Measurements from ENCODE around the gene LIMA1.
"Not testable (repeated sequence)": the region's sequence is repeated elsewhere in the genome, so short reads cannot be mapped to it uniquely, and the experiment has no call there.

Gene LIMA1

GRCh38 chr12:50282721-50283228 is 545 bp downstream of the LIMA1 start:
- no peak for DNase-seq

GRCh38 chr12:50279501-50279900 is 3.8 kb downstream of the LIMA1 start:
- no peak for DNase-seq

- no peak for DNase-seq
Measured at GRCh38 chr12:50276912-50277671, 6.2 kb downstream of the LIMA1 start.

GRCh38 chr12:50276068-50276467 is 7.3 kb downstream of the LIMA1 start:
- DNase-seq: no peak

GRCh38 chr12:50275556-50275955 is 7.8 kb downstream of the LIMA1 start:
- DNase-seq: no peak

GRCh38 chr12:50275127-50275526 is 8.2 kb downstream of the LIMA1 start:
- DNase-seq: not testable (repeated sequence)

GRCh38 chr12:50271724-50272247 is 11.5 kb downstream of the LIMA1 start:
- DNase-seq: no peak

- no peak for DNase-seq
Measured at GRCh38 chr12:50268482-50268881, 14.8 kb downstream of the LIMA1 start.

GRCh38 chr12:50265770-50266524 is 17.4 kb downstream of the LIMA1 start:
- DNase-seq: no peak

- DNase-seq: no peak
Measured at GRCh38 chr12:50263832-50264231, 19.5 kb downstream of the LIMA1 start.

- no peak for DNase-seq
Measured at GRCh38 chr12:50261654-50262053, 21.7 kb downstream of the LIMA1 start.

- no peak for DNase-seq
Measured at GRCh38 chr12:50258167-50258551, 25.2 kb downstream of the LIMA1 start.

GRCh38 chr12:50257236-50258166 is 25.8 kb downstream of the LIMA1 start:
- DNase-seq: no peak

- DNase-seq: no peak
Measured at GRCh38 chr12:50256761-50257160, 26.6 kb downstream of the LIMA1 start.

GRCh38 chr12:50252977-50253602 is 30.2 kb downstream of the LIMA1 start:
- no peak for DNase-seq

GRCh38 chr12:50251619-50252252 is 31.6 kb downstream of the LIMA1 start:
- no peak for DNase-seq

GRCh38 chr12:50249464-50250182 is 33.7 kb downstream of the LIMA1 start:
- DNase-seq: no peak

GRCh38 chr12:50248883-50249282 is 34.4 kb downstream of the LIMA1 start:
- no peak for DNase-seq

- DNase-seq: no peak
Measured at GRCh38 chr12:50248411-50248810, 34.9 kb downstream of the LIMA1 start.

GRCh38 chr12:50247665-50248064 is 35.7 kb downstream of the LIMA1 start:
- not testable (repeated sequence) for DNase-seq

Data from activated effector memory CD4-positive, alpha-beta T cell treated with Interleukin-2 at 50 U/mL for 16 hours (primary cell).